Glutamatergic neuron (in vitro differentiated cells): ENCODE measurements around the gene RASGRP1. TPM values are rescaled to one million over a fixed set of nuclear protein-coding genes. Genes with fewer than 3 reads are reported as not detected.

ENCODE experiments used
- DNase-seq: peaks from one replicate; pipeline ENCODE4 v3.0.0; 2022
- H3K27ac Mint-ChIP-seq: one replicate; pipeline ENCODE4 v1.8.0; 2020; ENCODE audit warnings: mild to moderate bottlenecking, mixed read lengths, inconsistent platforms; ENCODE audit not compliant: unreplicated experiment
- H3K27me3 Mint-ChIP-seq: one replicate; pipeline ENCODE4 v1.8.0; 2020; ENCODE audit warnings: mild to moderate bottlenecking, moderate library complexity, mixed read lengths, inconsistent platforms; ENCODE audit not compliant: unreplicated experiment
- H3K36me3 Mint-ChIP-seq: one replicate; pipeline ENCODE4 v1.8.0; 2020; ENCODE audit warnings: mild to moderate bottlenecking, mixed read lengths, inconsistent platforms; ENCODE audit not compliant: unreplicated experiment
- H3K4me1 Mint-ChIP-seq: one replicate; pipeline ENCODE4 v1.8.0; 2020; ENCODE audit warnings: mild to moderate bottlenecking, low read depth, mixed read lengths, inconsistent platforms; ENCODE audit not compliant: unreplicated experiment
- H3K4me3 Mint-ChIP-seq: one replicate; pipeline ENCODE4 v1.8.0; 2020; ENCODE audit warnings: mild to moderate bottlenecking, mixed read lengths, inconsistent platforms; ENCODE audit not compliant: unreplicated experiment
- H3K9me3 Mint-ChIP-seq: one replicate; pipeline ENCODE4 v1.8.0; 2020; ENCODE audit warnings: mild to moderate bottlenecking, moderate library complexity, mixed read lengths, inconsistent platforms; ENCODE audit not compliant: unreplicated experiment
- CTCF ChIP-seq: fragments of 200-600 bp; sonication (generic); IDR thresholded peaks from one replicate; pipeline ENCODE4 v1.5.0; 2021; ENCODE audit not compliant: partially characterized antibody, unreplicated experiment
- total RNA-seq: library from RNA; stranded (reverse); fragmentation: NEBNext Ultra II Directional; extraction: Animal tissue kit (Norgen Biotek cat#: 25700); gene quantifications from one replicate; pipeline ENCODE4 v1.2.1, GENCODE V29; 2021; ENCODE audit not compliant: unreplicated experiment

RASGRP1 gene
- total RNA-seq, 1 donor from 2014 or later: not detected

DNA sequence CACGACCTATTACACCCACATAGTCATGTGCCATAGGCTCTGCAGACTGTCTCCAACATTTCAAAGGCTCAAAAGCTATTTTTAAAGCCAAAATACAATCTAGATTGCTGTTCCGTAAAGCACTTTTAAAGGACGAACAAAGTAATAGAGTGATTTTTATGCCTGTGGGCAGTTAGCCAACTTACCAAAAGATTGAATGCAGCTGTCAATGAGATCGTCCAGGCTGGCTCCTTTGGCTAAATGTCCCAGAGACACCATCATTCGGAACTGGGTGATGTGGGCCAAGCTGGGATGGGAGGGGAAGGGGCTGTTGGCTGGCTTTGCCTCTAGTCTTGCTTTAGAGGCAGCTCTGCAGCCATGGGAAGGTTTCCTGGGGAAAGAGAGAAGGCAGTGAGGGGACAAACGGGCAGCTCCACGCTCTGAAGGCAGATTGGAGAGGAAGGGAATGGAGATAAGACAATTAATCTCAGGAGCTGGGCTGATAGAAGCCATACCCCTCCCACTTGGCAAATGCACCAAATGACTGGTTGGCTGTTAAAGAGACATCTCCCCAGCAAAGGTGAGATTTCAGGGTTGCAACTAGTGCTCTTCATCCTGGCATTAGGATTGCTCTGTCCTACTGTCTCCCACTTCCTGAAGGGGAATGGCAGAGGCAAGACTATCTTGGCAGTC lies 4.8 kb downstream of the RASGRP1 start:
- DNase-seq: no peak
- no peak overlapping the region for H3K27ac Mint-ChIP-seq
- H3K9me3 Mint-ChIP-seq: no peaks in the 10 kb centered on the region
- H3K4me3 Mint-ChIP-seq: no peak overlapping the region
- no peaks in the 10 kb centered on the region for H3K27me3 Mint-ChIP-seq
- TF ChIP-seq CTCF: no peak
- H3K36me3 Mint-ChIP-seq: no peaks in the 10 kb centered on the region
- peaks cover 5% of the 10 kb centered on the region for H3K4me1 Mint-ChIP-seq

GRCh38 chr15:38559131-38559530 lies 5.5 kb downstream of the RASGRP1 start:
- Mint-ChIP-seq H3K4me3 (no peak overlapping the region), H3K9me3 (no peaks in the 10 kb centered on the region)

GRCh38 chr15:38558372-38559059 lies 6.1 kb downstream of the RASGRP1 start:
- no peak for TF ChIP-seq CTCF
- no peak for DNase-seq
- no peak overlapping the region for H3K4me3 Mint-ChIP-seq
- peaks cover 5% of the 10 kb centered on the region for H3K4me1 Mint-ChIP-seq
- H3K27me3 Mint-ChIP-seq: no peaks in the 10 kb centered on the region
- no peaks in the 10 kb centered on the region for H3K36me3 Mint-ChIP-seq
- H3K9me3 Mint-ChIP-seq: no peaks in the 10 kb centered on the region
- H3K27ac Mint-ChIP-seq: no peak overlapping the region

More at GRCh38 chr15:38559131-38559530, 5.5 kb downstream of the RASGRP1 start:
- H3K27ac Mint-ChIP-seq: no peak overlapping the region
- DNase-seq: no peak
- no peak for TF ChIP-seq CTCF
- H3K27me3 Mint-ChIP-seq: no peaks in the 10 kb centered on the region
- peaks cover 5% of the 10 kb centered on the region for H3K4me1 Mint-ChIP-seq
- H3K36me3 Mint-ChIP-seq: no peaks in the 10 kb centered on the region

- H3K4me1 Mint-ChIP-seq: peaks cover 5% of the 10 kb centered on the region
- H3K27ac Mint-ChIP-seq: no peak overlapping the region
- H3K36me3 Mint-ChIP-seq: no peaks in the 10 kb centered on the region
- no peak overlapping the region for H3K4me3 Mint-ChIP-seq
- H3K27me3 Mint-ChIP-seq: no peaks in the 10 kb centered on the region
- no peaks in the 10 kb centered on the region for H3K9me3 Mint-ChIP-seq
- no peak for TF ChIP-seq CTCF
- no peak for DNase-seq
These were observed 6.7 kb downstream of the RASGRP1 start for GRCh38 chr15:38557921-38558320.

DNA sequence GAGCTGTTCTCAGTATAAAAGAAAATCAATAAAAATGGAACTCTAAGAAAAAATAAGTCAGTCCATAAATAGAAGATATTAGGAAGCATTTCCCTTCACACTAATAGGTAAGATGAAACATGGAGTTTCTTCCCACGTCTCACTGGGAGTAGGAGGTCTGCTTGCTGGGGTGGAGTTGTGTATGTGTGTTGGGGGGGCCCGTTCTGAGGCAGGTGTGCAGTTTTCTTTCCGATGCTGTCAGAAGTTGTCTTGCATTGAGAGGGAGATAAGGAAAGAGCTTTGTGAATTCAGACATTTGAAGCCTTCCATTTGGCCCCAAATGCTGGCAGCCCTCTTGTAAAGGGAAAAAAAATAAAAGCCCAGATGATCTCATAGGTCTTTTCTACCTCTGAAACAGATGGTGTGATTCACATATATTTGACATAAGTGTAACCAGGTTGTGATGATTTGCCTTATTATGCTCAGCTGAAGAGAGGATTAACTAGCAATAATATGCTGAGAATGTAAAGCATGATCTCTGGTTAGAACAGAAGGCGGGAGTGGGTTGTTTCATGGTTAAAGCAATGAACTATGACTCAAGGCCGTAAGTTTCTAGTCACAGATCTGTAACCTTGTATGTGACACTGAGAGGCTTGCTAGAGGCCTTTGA lies 8.8 kb downstream of the RASGRP1 start:
- no peak for DNase-seq
- no peak for TF ChIP-seq CTCF
- no peak overlapping the region for H3K4me3 Mint-ChIP-seq
- peaks cover 5% of the 10 kb centered on the region for H3K4me1 Mint-ChIP-seq
- no peaks in the 10 kb centered on the region for H3K27me3 Mint-ChIP-seq
- H3K27ac Mint-ChIP-seq: no peak overlapping the region
- no peaks in the 10 kb centered on the region for H3K36me3 Mint-ChIP-seq
- no peaks in the 10 kb centered on the region for H3K9me3 Mint-ChIP-seq
